ENCODE data around the gene ABCA9.

Gene ABCA9

GRCh38 chr17:69098625-69099024, 37.9 kb upstream of the ABCA9 start:
- Histone ChIP-seq H3K9me3 (ENCODE audit: insufficient read depth, low read length) (no peaks in the 10 kb centered on the region), H4K20me1 (ENCODE audit: low read depth, low read length) (no peaks in the 10 kb centered on the region), H3K36me3 (ENCODE audit: low read length) (no peaks in the 10 kb centered on the region), H3K4me2 (ENCODE audit: low read depth, low read length, poor library complexity, severe bottlenecking) (no peak overlapping the region), H2AFZ (ENCODE audit: low read depth, low read length, severe bottlenecking) (no peak overlapping the region), H3K27me3 (ENCODE audit: low read length) (no peaks in the 10 kb centered on the region), H3K27ac (ENCODE audit: low read depth, low read length) (no peak overlapping the region), H3K9ac (ENCODE audit: low read length) (no peak overlapping the region), H3K79me2 (ENCODE audit: insufficient read depth, low read length) (no peaks in the 10 kb centered on the region), H3K4me3 (ENCODE audit: insufficient read depth, low read length, poor library complexity, severe bottlenecking) (no peak overlapping the region), H3K9me2 (replicated peaks; ENCODE audit: insufficient read depth, low read length) (no peaks in the 10 kb centered on the region), H3F3A (ENCODE audit: insufficient read depth) (no peaks in the 10 kb centered on the region)
- no peak for TF ChIP-seq CTCF (IDR thresholded peaks at IDR 0.05; ENCODE audit: insufficient read depth, low read length, poor library complexity, severe bottlenecking)

DNA sequence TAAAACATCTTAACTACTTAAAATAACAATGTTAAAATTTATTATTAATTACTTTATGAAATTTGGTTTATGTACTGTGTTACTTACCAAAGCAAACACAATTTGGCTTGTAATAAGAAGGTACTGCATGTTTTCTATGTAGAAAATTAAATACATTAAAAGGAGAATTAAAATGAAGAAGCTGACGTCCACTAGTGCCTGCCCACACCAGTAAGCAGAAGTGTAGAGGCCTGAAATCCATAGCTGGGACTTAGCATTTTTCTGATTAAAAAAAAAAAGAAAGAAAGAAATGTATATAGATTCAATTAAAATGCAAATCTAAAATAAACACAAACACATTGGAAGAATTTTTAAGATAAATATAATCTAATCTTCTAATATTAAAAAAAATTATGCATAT, 35.8 kb upstream of the ABCA9 start:
- Histone ChIP-seq H4K20me1 (ENCODE audit: low read depth, low read length) (no peaks in the 10 kb centered on the region), H3K36me3 (ENCODE audit: low read length) (no peaks in the 10 kb centered on the region), H3F3A (ENCODE audit: insufficient read depth) (no peaks in the 10 kb centered on the region), H3K79me2 (ENCODE audit: insufficient read depth, low read length) (no peaks in the 10 kb centered on the region), H3K27ac (ENCODE audit: low read depth, low read length) (no peak overlapping the region), H3K9me2 (replicated peaks; ENCODE audit: insufficient read depth, low read length) (no peaks in the 10 kb centered on the region), H3K9ac (ENCODE audit: low read length) (no peak overlapping the region), H3K4me2 (ENCODE audit: low read depth, low read length, poor library complexity, severe bottlenecking) (no peak overlapping the region), H3K4me3 (ENCODE audit: insufficient read depth, low read length, poor library complexity, severe bottlenecking) (no peak overlapping the region), H3K9me3 (ENCODE audit: insufficient read depth, low read length) (no peaks in the 10 kb centered on the region), H2AFZ (ENCODE audit: low read depth, low read length, severe bottlenecking) (no peak overlapping the region), H3K27me3 (ENCODE audit: low read length) (no peaks in the 10 kb centered on the region)
- TF ChIP-seq CTCF (IDR thresholded peaks at IDR 0.05; ENCODE audit: insufficient read depth, low read length, poor library complexity, severe bottlenecking): no peak
- TF ChIP-seq EZH2phosphoT487 (conservative IDR thresholded peaks at IDR 0.05; ENCODE audit: low read length): no peak

DNA sequence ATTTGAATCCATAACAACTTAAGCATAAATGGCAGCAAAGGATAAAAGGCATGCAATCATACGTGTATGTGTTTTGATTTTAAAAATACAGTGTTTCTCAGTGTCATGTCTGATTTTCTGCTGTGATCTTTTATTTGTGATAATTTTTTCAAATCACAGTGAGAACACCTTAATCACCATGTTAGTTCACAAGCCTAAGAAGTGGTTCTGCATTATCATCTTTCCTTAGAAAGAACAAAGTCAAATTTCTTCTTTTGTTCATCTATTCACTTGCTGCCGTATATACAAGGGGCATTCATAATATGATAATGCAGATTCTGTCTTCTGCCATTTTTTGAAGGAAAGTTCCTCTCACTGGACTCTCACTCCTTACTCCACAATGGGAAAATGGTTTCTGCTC, 33.3 kb upstream of the ABCA9 start:
- Histone ChIP-seq H3K27ac (ENCODE audit: low read depth, low read length) (no peak overlapping the region), H4K20me1 (ENCODE audit: low read depth, low read length) (no peaks in the 10 kb centered on the region), H3K4me3 (ENCODE audit: insufficient read depth, low read length, poor library complexity, severe bottlenecking) (no peak overlapping the region), H3K27me3 (ENCODE audit: low read length) (no peaks in the 10 kb centered on the region), H2AFZ (ENCODE audit: low read depth, low read length, severe bottlenecking) (no peak overlapping the region), H3F3A (ENCODE audit: insufficient read depth) (no peaks in the 10 kb centered on the region), H3K9ac (ENCODE audit: low read length) (no peak overlapping the region), H3K36me3 (ENCODE audit: low read length) (no peaks in the 10 kb centered on the region), H3K9me3 (ENCODE audit: insufficient read depth, low read length) (no peaks in the 10 kb centered on the region), H3K79me2 (ENCODE audit: insufficient read depth, low read length) (no peaks in the 10 kb centered on the region), H3K4me2 (ENCODE audit: low read depth, low read length, poor library complexity, severe bottlenecking) (no peak overlapping the region), H3K9me2 (replicated peaks; ENCODE audit: insufficient read depth, low read length) (no peaks in the 10 kb centered on the region)
- TF ChIP-seq EZH2phosphoT487 (conservative IDR thresholded peaks at IDR 0.05; ENCODE audit: low read length): no peak
- no peak for TF ChIP-seq CTCF (IDR thresholded peaks at IDR 0.05; ENCODE audit: insufficient read depth, low read length, poor library complexity, severe bottlenecking)

All from SU-DHL-6 (cell line).